ENCODE data around the gene ESR1.
"Not testable (repeated sequence)": the region's sequence is repeated elsewhere in the genome, so short reads cannot be mapped to it uniquely, and the experiment has no call there.

ESR1 gene

GRCh38 chr6:151998784-151999183, 191.3 kb downstream of the ESR1 start:
- DNase-seq, result no peak

GRCh38 chr6:151999194-151999593, 191.7 kb downstream of the ESR1 start:
- no peak for DNase-seq

- DNase-seq, result no peak
Measured at GRCh38 chr6:152001408-152001807, 193.9 kb downstream of the ESR1 start.

GRCh38 chr6:152002306-152002705, 194.8 kb downstream of the ESR1 start:
- no peak for DNase-seq

- DNase-seq, result no peak
Measured at GRCh38 chr6:152004036-152004566, 196.6 kb downstream of the ESR1 start.

GRCh38 chr6:152004896-152005295, 197.4 kb downstream of the ESR1 start:
- DNase-seq, result no peak

GRCh38 chr6:152008779-152009178, 201.3 kb downstream of the ESR1 start:
- no peak for DNase-seq

- no peak for DNase-seq
Measured at GRCh38 chr6:152012227-152012626, 204.7 kb downstream of the ESR1 start.

- no peak for DNase-seq
Measured at GRCh38 chr6:152018876-152019275, 211.4 kb downstream of the ESR1 start.

GRCh38 chr6:152022303-152022702, 214.8 kb downstream of the ESR1 start:
- no peak for DNase-seq

- no peak for DNase-seq
Measured at GRCh38 chr6:152023613-152024012, 216.1 kb downstream of the ESR1 start.

- DNase-seq, result no peak
Measured at GRCh38 chr6:152026291-152026690, 218.8 kb downstream of the ESR1 start.

GRCh38 chr6:152026744-152027143, 219.3 kb downstream of the ESR1 start:
- DNase-seq, result not testable (repeated sequence)

- not testable (repeated sequence) for DNase-seq
Measured at GRCh38 chr6:152033765-152034164, 226.3 kb downstream of the ESR1 start.

- no peak for DNase-seq
Measured at GRCh38 chr6:152034631-152035030, 227.1 kb downstream of the ESR1 start.

GRCh38 chr6:152046118-152046517, 238.6 kb downstream of the ESR1 start:
- no peak for DNase-seq

- DNase-seq, result no peak
Measured at GRCh38 chr6:152048921-152049320, 241.4 kb downstream of the ESR1 start.

GRCh38 chr6:152049502-152049901, 242.0 kb downstream of the ESR1 start:
- DNase-seq, result no peak

GRCh38 chr6:152050451-152051195, 243.1 kb downstream of the ESR1 start:
- DNase-seq, result no peak

GRCh38 chr6:152052061-152052460, 244.6 kb downstream of the ESR1 start:
- DNase-seq, result no peak

GRCh38 chr6:152053332-152053731, 245.8 kb downstream of the ESR1 start:
- DNase-seq, result no peak

GRCh38 chr6:152054441-152054840, 247.0 kb downstream of the ESR1 start:
- no peak for DNase-seq

GRCh38 chr6:152055517-152055916, 248.0 kb downstream of the ESR1 start:
- no peak for DNase-seq

- DNase-seq, result no peak
Measured at GRCh38 chr6:152057832-152058498, 250.5 kb downstream of the ESR1 start.
